Left ventricle myocardium inferior (tissue), 1 donor: ENCODE results near the gene NIP7. TPM values are rescaled to one million over a fixed set of nuclear protein-coding genes. Genes with fewer than 3 reads are reported as not detected.

Experiments used
- DNase-seq: peaks from one replicate; pipeline ENCODE4 v3.0.0-alpha.2; 2020
- H3K27ac ChIP-seq: fragments of 200-600 bp; replicated peaks from 2 replicates; pipeline ENCODE4 v1.8.0; 2021
- H3K27me3 ChIP-seq: fragments of 200-600 bp; 2 replicates; pipeline ENCODE4 v1.8.0; 2021; ENCODE audit warnings: low read depth
- H3K36me3 ChIP-seq: fragments of 200-600 bp; 2 replicates; pipeline ENCODE4 v1.8.0; 2021
- H3K4me1 ChIP-seq: fragments of 200-600 bp; 2 replicates; pipeline ENCODE4 v1.8.0; 2021
- H3K4me3 ChIP-seq: fragments of 200-600 bp; 2 replicates; pipeline ENCODE4 v1.8.0; 2021; ENCODE audit warnings: mild to moderate bottlenecking, moderate library complexity
- H3K9me3 ChIP-seq: fragments of 200-600 bp; replicated peaks from 2 replicates; pipeline ENCODE4 v1.8.0; 2021
- intact Hi-C: fragments of 100-400 bp; cut with micrococcal nuclease; formaldehyde crosslinking; loops from one replicate; pipeline ENCODE4 v1.11.0; 2022
- total RNA-seq: library from RNA; stranded (reverse); fragmentation: NEBNext Ultra II Directional; extraction: Animal tissue kit (Norgen Biotek cat#: 25700); gene quantifications from one replicate; pipeline ENCODE4 v1.2.1, GENCODE V29; 2021
- TF ChIP-seq, protein P1 (sequence below): fragments of 200-600 bp; IDR thresholded peaks from 2 replicates; pipeline ENCODE4 v1.8.0; 2021; ENCODE audit warnings: antibody characterized with exemption, mild to moderate bottlenecking, borderline replicate concordance
- donor health status: DM: no; HTN: yes; CAD: no; lungs with severe emphysema.

Gene NIP7
- total RNA-seq, 1 donor from 2014 or later: 8.2 TPM

DNA sequence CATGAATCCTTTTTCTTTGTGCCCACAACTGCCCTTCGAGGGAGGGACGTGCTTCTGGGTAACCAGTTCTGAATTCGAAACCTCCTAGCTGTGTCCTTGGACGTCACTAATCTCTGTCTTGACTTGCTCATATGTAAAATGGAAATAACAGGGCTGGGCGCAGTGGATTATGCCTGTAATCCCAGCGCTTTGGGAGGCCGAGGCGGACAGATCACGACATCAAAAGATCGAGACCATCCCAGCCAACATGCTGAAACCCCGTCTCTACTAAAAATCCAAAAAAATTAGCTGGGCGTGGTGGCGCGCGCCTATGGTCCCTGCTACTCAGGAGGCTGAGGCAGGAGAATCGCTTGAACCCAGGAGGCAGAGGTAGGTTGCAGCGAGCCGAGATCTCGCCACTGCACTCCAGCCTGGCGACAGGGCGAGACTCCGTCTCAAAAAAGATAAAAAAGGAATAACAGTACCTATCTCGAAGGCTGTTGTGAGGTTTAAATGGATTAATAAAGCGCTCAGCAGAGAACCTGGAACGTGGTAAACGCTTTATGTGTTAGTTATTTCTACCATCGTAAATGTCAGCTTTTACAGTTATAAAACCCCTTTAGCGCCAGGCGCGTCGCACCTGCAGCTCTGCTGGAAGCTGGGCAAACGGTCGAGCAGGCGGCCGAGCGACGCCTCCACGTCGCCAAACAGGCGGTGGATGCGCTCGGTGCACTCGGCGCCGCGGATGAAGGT, 849 bp upstream of the NIP7 start:
- TF ChIP-seq, protein P1, sequence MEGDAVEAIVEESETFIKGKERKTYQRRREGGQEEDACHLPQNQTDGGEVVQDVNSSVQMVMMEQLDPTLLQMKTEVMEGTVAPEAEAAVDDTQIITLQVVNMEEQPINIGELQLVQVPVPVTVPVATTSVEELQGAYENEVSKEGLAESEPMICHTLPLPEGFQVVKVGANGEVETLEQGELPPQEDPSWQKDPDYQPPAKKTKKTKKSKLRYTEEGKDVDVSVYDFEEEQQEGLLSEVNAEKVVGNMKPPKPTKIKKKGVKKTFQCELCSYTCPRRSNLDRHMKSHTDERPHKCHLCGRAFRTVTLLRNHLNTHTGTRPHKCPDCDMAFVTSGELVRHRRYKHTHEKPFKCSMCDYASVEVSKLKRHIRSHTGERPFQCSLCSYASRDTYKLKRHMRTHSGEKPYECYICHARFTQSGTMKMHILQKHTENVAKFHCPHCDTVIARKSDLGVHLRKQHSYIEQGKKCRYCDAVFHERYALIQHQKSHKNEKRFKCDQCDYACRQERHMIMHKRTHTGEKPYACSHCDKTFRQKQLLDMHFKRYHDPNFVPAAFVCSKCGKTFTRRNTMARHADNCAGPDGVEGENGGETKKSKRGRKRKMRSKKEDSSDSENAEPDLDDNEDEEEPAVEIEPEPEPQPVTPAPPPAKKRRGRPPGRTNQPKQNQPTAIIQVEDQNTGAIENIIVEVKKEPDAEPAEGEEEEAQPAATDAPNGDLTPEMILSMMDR: no peak
- peaks cover 41% of the 10 kb centered on the region for H3K4me1 ChIP-seq
- peak overlapping the region; percentile 95 for H3K27ac ChIP-seq
- peaks cover 62% of the 10 kb centered on the region for H3K36me3 ChIP-seq
- H3K27me3 ChIP-seq: no peaks in the 10 kb centered on the region
- no peaks in the 10 kb centered on the region for H3K9me3 ChIP-seq
- no peak for DNase-seq
- intact Hi-C loops: no loop called here
- peak overlapping the region; percentile 93 for H3K4me3 ChIP-seq

DNA sequence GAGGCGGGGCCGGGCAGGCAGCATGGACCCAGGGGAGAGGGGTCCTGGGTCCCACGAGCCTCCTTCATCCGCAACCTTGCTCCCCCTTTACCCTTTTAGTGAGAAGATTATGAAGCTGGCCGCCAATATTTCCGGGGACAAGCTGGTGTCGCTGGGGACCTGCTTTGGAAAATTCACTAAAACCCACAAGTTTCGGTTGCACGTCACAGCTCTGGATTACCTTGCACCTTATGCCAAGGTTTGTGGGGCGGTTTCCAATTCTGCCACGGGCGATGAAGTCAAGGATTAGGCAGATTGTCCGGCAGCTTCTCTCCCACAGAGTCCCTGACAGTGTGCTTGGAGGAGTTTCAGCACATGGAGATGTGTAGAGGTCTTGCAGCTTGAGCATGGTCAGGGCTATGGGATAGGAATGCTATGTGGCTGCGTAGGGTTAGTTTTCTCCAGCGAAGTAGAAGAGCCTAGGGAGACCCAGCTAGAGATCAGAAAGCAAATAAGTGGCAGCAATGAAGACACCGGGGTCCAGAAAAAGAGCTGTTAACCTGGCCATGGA, 598 bp downstream of the NIP7 start:
- Histone ChIP-seq H3K27ac (peak overlapping the region; percentile 95), H3K9me3 (no peaks in the 10 kb centered on the region), H3K36me3 (peaks cover 52% of the 10 kb centered on the region), H3K4me3 (peak overlapping the region; percentile 93), H3K27me3 (no peaks in the 10 kb centered on the region), H3K4me1 (peaks cover 41% of the 10 kb centered on the region)
- intact Hi-C loops: no loop called here
- DNase-seq: no peak
- TF ChIP-seq, protein P1: no peak

DNA sequence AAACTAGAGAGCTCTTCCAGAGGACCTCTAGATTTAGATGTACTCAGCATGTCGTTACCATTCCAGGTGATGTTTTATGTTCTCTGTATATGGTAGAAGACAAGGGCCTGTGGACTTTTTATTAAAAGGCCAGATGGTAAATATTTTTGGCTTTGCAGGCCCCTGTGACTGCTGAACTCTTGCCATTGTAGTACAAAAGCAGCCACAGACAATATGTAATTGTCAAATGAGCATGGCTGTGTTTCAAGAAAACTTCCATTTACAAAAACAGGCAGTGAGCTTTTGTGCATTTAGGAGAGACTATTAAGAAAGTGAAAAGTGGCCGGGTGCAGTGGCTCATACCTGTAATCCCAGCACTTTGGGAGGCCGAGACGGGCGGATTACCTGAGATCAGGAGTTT, 4.6 kb downstream of the NIP7 start:
- H3K9me3 ChIP-seq: no peaks in the 10 kb centered on the region
- H3K4me1 ChIP-seq: peaks cover 21% of the 10 kb centered on the region
- no peak overlapping the region for H3K27ac ChIP-seq
- H3K36me3 ChIP-seq: peaks cover 33% of the 10 kb centered on the region
- intact Hi-C loops: no loop called here
- DNase-seq: no peak
- no peak overlapping the region for H3K4me3 ChIP-seq
- H3K27me3 ChIP-seq: no peaks in the 10 kb centered on the region
- TF ChIP-seq, protein P1: no peak

DNA sequence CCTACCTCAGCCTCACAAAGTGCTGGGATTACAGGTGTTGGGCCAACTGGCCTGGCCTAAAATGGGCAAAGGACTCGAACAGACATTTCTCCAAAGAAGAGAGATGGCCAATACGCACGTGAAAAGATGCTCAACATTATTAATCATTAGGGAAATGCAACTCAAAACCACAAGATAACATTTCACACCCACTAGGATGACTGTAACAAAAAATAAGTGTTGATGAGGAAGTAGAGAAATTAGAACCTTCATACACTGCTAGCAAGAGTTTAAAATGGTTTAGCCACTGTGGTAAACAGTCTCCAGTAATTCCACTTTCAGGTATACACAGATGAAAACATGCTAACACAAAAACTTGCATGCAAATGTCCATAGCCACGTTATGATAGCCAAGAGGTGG, 6.4 kb downstream of the NIP7 start:
- H3K4me1 ChIP-seq: peaks cover 5% of the 10 kb centered on the region
- H3K27me3 ChIP-seq: no peaks in the 10 kb centered on the region
- H3K36me3 ChIP-seq: peaks cover 41% of the 10 kb centered on the region
- no peak for DNase-seq
- H3K27ac ChIP-seq: no peak overlapping the region
- intact Hi-C loops: no loop called here
- H3K9me3 ChIP-seq: no peaks in the 10 kb centered on the region
- TF ChIP-seq, protein P1: no peak
- no peak overlapping the region for H3K4me3 ChIP-seq

DNA sequence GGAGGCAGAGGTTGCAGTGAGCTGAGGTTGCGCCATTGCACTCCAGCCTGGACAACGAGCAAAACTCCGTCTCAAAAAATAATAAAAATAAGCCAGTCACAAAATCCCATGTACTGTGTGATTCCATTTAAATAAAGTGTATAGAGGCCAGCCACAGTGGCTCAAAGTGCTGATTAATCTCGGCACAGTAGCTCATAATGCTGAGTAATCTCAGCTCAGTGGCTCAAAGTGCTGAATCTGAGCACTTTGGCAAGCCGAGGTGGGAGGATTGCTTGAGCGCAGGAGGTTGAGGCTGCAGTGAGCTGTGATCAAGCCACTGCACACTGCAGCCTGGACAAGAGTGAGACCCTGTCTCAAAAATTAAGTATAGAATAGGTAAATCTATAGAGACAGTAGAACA, 7.1 kb downstream of the NIP7 start:
- H3K36me3 ChIP-seq: peaks cover 38% of the 10 kb centered on the region

More for the DNA sequence above, 7.1 kb downstream of the NIP7 start:
- intact Hi-C loops: no loop called here
- no peak overlapping the region for H3K27ac ChIP-seq
- TF ChIP-seq, protein P1: no peak
- H3K27me3 ChIP-seq: no peaks in the 10 kb centered on the region
- H3K4me1 ChIP-seq: no peaks in the 10 kb centered on the region
- DNase-seq: no peak
- H3K4me3 ChIP-seq: no peak overlapping the region
- H3K9me3 ChIP-seq: no peaks in the 10 kb centered on the region
